ENCODE data around the gene RERE.
"Not testable (repeated sequence)": the region's sequence is repeated elsewhere in the genome, so short reads cannot be mapped to it uniquely, and the experiment has no call there.

The RERE gene

GRCh38 chr1:8712413-8713231, 104.8 kb downstream of the RERE start:
- DNase-seq, result peak; percentile 90

GRCh38 chr1:8711873-8712412, 105.5 kb downstream of the RERE start:
- peak; percentile 49 for DNase-seq

GRCh38 chr1:8711151-8711550, 106.3 kb downstream of the RERE start:
- no peak for DNase-seq

GRCh38 chr1:8708259-8708658, 109.2 kb downstream of the RERE start:
- DNase-seq, result no peak

GRCh38 chr1:8706995-8707396, 110.4 kb downstream of the RERE start:
- DNase-seq, result peak; percentile 95

- peak; percentile 58 for DNase-seq
These were observed 111.1 kb downstream of the RERE start for GRCh38 chr1:8706291-8706690.

GRCh38 chr1:8704866-8705506, 112.5 kb downstream of the RERE start:
- DNase-seq, result peak; percentile 95

GRCh38 chr1:8702850-8703810, 114.3 kb downstream of the RERE start:
- peak; percentile 98 for DNase-seq

- no peak for DNase-seq
These were observed 115.0 kb downstream of the RERE start for GRCh38 chr1:8702472-8702849.

- peak; percentile 92 for DNase-seq
These were observed 115.5 kb downstream of the RERE start for GRCh38 chr1:8701794-8702471.

- no peak for DNase-seq
These were observed 117.8 kb downstream of the RERE start for GRCh38 chr1:8699679-8700078.

GRCh38 chr1:8698937-8699447, 118.4 kb downstream of the RERE start:
- DNase-seq, result no peak

GRCh38 chr1:8698012-8698630, 119.3 kb downstream of the RERE start:
- peak; percentile 50 for DNase-seq

- not testable (repeated sequence) for DNase-seq
These were observed 122.0 kb downstream of the RERE start for GRCh38 chr1:8695442-8695841.

- no peak for DNase-seq
These were observed 124.3 kb downstream of the RERE start for GRCh38 chr1:8693107-8693506.

- no peak for DNase-seq
These were observed 125.8 kb downstream of the RERE start for GRCh38 chr1:8691662-8692061.

GRCh38 chr1:8690253-8690525, 127.3 kb downstream of the RERE start:
- DNase-seq, result no peak

GRCh38 chr1:8689431-8690252, 127.8 kb downstream of the RERE start:
- DNase-seq, result no peak

- DNase-seq, result no peak
These were observed 129.9 kb downstream of the RERE start for GRCh38 chr1:8687538-8687937.

- no peak for DNase-seq
These were observed 130.4 kb downstream of the RERE start for GRCh38 chr1:8687039-8687438.

GRCh38 chr1:8685463-8685862, 132.0 kb downstream of the RERE start:
- DNase-seq, result no peak
